Right ventricle myocardium superior (tissue), 1 donor: ENCODE measurements around the gene CRTC3. TPM values are rescaled to one million over a fixed set of nuclear protein-coding genes. Genes with fewer than 3 reads are reported as not detected.
A peak's percentile ranks its signal among the peaks of the same experiment; 100 is the strongest.
"Not testable (repeated sequence)": the region's sequence is repeated elsewhere in the genome, so short reads cannot be mapped to it uniquely, and the experiment has no call there.

Source experiments
- ATAC-seq: fragments of 200-7000 bp; cut with Tn5 transposase; one replicate; pipeline ENCODE4 v1.9.1; 2020; ENCODE audit warnings: mild to moderate bottlenecking; ENCODE audit not compliant: poor library complexity
- DNase-seq: peaks from one replicate; pipeline ENCODE4 v3.0.0-alpha.2; 2020
- intact Hi-C: fragments of 100-400 bp; cut with DNase I; formaldehyde crosslinking; loops from one replicate; pipeline ENCODE4 v1.11.2; 2022
- total RNA-seq: library from RNA; stranded (reverse); fragmentation: NEBNext Ultra II Directional; extraction: Animal tissue kit (Norgen Biotek cat#: 25700); gene quantifications from one replicate; pipeline ENCODE4 v1.2.1, GENCODE V29; 2021
- donor health status: DM: no; HTN: yes; CAD: no; lungs with severe emphysema.

CRTC3 gene
- total RNA-seq, 1 donor from 2014 or later, result 27.2 TPM

DNA sequence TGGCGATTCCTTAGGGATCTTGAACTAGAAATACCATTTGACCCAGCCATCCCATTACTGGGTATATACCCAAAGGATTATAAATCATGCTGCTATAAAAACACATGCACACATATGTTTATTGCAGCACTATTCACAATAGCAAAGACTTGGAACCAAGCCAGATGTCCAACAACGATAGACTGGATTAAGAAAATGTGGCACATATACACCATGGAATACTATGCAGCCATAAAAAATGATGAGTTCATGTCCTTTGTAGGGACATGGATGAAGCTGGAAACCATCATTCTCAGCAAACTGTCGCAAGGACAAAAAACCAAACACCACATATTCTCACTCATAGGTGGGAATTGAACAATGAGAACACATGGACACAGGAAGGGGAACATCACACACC, 107.3 kb downstream of the CRTC3 start:
- DNase-seq, ATAC-seq, intact Hi-C loops: not testable (repeated sequence)

- ATAC-seq, result no peak
- no peak for DNase-seq
- intact Hi-C loops, result no loop called here
These were observed 108.0 kb downstream of the CRTC3 start for GRCh38 chr15:90637693-90638092.

- DNase-seq (no peak), ATAC-seq (no peak)
- intact Hi-C loops, result no loop called here
These were observed 108.5 kb downstream of the CRTC3 start for GRCh38 chr15:90638201-90638691.

DNA sequence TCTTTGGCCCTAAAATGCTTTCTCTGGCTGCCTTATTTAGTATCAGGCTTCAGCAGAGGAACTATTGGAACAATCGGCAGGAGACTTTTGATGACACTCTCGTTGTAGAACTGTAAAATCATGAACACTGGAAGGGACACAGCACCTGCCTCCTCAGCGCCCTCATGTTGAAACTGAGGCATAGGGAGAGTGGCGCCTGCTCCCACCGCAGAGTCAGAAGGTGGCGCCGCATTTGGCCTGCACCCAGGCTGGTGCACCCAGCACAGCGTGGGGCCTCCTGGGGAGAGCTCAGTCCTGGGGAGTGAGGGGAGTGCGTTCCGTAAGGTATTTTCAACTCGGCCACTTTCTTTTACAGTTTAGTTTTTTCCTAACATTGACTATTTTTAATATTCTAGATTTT, 109.2 kb downstream of the CRTC3 start:
- ATAC-seq, result no peak
- intact Hi-C loops, result no loop called here
- no peak for DNase-seq

GRCh38 chr15:90640862-90641261, 111.1 kb downstream of the CRTC3 start:
- DNase-seq, result no peak
- intact Hi-C loops, result no loop called here
- ATAC-seq, result no peak

- DNase-seq (no peak), ATAC-seq (no peak)
- intact Hi-C loops, result no loop called here
These were observed 112.1 kb downstream of the CRTC3 start for GRCh38 chr15:90641581-90642463.

DNA sequence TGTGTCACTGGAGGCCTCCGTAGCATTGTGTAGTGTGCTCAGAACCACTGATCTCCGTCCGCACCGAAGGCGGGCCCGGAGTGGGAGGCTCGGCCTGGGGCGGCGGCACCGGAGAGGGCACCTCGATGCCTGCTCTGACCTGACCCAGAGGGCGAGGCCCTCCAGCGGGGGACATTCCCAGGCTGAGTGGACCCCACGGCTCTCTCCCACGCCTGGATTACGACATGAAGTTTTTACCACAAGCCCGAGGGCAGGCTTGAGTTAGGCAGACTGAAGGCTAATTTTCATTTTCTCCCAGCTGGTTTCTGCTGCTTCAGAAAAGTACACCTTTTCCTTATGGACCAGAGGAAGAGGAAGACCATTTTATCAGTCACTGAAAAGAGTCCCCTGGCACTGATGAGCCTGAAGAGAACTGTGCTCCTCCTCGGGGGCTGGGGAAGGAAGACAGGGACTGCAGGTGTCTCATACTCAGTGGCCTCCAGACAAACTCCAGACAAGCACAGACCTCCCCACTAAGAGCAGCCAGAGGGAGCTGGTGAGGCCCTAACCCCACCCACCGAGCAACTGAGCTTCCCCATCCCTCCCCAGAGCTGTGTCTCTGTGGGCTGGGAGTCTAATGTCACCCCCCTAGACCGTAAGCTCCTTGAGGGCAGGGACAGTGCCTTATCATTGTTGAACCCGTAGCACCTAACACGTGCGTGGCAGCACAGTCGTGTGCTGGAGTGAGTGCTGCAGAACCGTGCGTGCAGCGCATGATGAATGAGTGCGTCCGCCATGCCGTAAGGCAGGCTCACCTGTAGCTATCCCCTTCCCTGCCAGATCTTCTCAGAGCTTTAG, 113.0 kb downstream of the CRTC3 start:
- DNase-seq, result no peak
- intact Hi-C loops, result no loop called here
- no peak for ATAC-seq

- intact Hi-C loops, result no loop called here
- DNase-seq (no peak), ATAC-seq (no peak)
These were observed 113.5 kb downstream of the CRTC3 start for GRCh38 chr15:90643301-90643632.

GRCh38 chr15:90644526-90644925, 114.8 kb downstream of the CRTC3 start:
- no peak for ATAC-seq
- DNase-seq, result no peak
- intact Hi-C loops, result no loop called here

DNA sequence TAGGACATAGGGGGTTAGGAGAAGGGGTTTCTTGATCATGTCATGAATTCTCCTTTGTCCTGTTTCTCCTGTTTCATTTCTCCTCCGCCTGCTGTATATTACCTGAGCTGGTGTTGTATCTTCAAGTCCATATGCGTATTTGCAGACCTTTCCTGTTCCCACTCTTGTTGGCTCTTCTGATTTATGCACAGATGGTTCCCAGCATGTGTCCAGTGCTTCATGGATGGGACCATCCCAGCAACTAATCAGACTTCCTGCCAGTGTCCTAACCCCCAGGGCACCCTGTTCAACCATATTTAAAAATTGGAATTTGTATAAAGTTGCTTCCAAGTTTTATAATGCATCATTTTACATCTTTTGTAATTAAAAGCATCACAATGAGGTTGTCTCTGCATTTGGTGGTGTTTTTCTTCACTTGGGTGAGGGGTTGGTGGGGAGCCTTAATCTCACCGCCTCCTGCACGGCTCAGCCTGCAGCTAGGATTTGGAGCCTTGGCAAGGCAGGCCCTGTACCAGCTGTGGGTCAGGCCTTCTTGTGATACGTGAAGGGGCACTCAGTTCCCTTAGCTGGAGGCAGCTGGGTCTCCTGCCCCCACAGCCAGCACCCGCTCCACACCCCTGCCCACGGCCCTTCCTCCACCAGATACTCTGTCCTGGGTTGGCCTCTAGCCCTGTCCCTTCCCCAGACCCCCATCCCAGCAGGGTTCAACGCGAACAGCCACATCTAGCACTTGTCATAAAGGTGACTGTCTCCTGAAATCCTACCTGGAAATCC, 115.4 kb downstream of the CRTC3 start:
- ATAC-seq (no peak), DNase-seq (no peak)
- intact Hi-C loops, result no loop called here

DNA sequence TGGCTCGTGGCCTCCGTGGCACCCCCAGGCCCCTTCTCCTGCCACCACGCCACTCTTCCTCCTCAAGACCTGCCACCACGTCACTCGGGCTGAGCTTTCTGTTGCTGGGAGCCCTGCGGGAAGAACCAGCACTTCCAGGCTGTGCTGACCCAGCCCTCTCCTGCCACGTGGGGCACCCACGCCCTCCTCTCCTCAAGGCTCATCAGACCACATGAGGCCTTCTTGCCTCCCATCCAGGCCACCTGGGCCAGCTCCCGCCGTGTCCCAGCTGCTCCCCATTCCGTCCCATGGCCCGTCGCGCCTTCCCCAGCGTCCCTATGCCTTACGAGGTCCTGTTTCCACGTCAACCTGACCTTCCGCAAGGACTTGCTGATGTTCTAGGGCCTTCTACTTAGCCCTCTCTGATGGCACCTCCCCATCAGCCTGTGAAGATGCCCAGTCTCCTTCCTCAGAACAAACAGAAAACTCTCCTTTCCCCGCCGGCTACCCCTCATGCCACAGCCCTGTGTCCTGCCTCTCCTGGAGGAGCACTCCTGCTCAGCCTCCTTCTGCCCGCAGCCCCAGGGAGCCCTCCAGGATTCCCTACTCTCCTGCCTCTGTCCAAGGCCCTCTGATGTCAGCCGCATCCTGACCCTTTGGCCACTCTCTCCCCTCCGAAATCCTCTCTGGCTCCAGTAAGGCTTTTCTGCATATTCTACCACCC, 116.3 kb downstream of the CRTC3 start:
- no peak for ATAC-seq
- intact Hi-C loops, result no loop called here
- peak; percentile 17 for DNase-seq

GRCh38 chr15:90646662-90647305, 117.1 kb downstream of the CRTC3 start:
- DNase-seq (peak; percentile 21), ATAC-seq (no peak)
- intact Hi-C loops, result no loop called here

- DNase-seq (no peak), ATAC-seq (no peak)
- intact Hi-C loops, result no loop called here
These were observed 117.6 kb downstream of the CRTC3 start for GRCh38 chr15:90647326-90647725.

DNA sequence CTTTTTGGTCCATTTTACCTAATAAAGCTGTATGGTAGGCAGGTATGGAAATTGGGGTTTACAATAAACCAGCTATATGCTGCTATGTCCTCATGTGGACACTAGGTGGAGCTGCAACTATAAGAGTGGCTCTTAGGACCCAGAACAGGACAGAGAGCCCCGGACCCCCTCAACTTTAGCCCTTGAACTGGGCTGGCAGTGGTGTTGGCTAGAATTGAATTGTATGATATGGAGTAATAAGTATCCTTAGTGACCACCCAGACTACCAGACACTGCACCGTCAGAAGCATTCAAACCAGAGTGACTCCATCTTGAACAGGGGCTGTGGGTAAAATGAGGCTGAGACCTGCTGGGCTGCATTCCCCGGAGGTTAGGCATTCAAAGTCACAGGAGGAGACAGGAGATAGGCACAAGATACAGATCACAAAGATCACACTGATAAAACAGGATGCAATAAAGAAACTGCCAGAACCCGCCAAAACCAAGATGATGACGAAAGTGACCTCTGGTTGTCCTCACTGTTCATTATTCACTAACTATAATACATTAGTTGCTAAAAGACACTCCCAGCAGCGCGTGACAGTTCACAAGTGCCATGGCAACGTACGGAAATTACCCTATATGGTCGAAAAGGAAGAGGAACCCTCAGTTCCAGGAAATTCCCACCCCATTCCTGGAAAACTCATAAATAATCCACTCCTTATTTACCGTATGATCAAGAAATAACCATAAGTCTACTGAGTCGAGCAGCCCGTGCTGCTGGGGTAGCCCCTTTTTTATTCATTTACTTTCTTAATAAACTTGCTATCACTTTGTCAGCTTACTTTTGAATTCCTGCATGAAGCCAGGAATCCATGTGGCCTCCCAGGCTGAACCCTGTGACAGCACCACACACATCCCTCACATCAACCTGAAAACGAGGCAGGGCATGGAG, 118.7 kb downstream of the CRTC3 start:
- peak; percentile 86 for ATAC-seq
- intact Hi-C loops, result loop anchor here (2.0 kb wide), 2 partner anchors 44 to 236 kb away; partner anchors contain the start of gene FES
- DNase-seq, result peak; percentile 79

DNA sequence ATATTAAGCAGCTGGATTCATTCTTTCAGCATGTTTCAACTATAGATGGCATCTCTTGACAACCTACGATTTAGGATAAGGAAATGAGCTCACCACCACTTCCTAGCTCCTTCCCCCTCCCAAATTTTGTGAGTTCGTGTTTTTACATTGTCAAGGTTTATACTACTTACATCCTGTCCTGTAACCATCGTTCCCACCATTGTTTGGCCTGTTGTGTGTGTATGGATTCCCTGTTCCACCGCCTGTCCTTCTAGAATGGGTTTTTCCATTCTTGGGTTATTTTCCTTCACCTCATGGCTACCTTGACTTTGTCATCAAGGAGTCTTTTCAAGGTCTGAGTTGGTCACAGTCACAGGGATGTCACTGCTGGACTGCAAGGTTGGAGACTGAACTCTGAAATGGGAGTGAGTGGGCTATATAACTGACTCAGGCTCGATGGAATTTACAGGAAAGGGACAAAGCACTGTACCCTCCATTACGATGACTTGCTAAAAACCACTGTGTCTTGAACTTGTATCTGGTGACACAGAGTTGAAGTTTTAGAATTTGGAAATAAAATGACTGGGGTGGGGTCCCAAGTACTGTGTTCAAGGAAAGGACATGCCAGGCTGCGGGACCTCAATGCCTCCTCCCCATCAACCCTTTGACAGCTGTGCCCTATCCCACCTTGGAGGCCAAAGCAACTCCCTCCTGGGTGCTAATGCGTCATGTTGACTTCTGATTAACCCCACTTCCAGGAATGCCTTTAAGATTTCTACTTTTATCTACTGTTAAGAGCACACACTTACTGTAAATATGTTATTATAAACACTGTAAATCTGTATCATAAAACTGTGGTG, 120.6 kb downstream of the CRTC3 start:
- no peak for ATAC-seq
- DNase-seq, result no peak
- intact Hi-C loops, result no loop called here
